Suprapubic skin (tissue), 3 donors: ENCODE measurements around the gene UGT2A2.

Source experiments
- CTCF ChIP-seq, 2 donors: fragments of 200-600 bp in 1 of 2; fragments of 450-650 bp in 1 of 2; sonication (generic) in 1 of 2; IDR thresholded peaks; one replicate each; pipeline ENCODE4 v1.5.1; 2016 to 2019; ENCODE audit warnings: antibody characterized with exemption in 2 of 2, mild to moderate bottlenecking in 1 of 2, moderate library complexity in 1 of 2
- POLR2A ChIP-seq, 2 donors: fragments of 450-650 bp; IDR thresholded peaks; one replicate each; pipeline ENCODE4 v1.6.1; 2017; ENCODE audit warnings: antibody characterized with exemption in 2 of 2, mild to moderate bottlenecking in 2 of 2, moderate library complexity in 2 of 2

DNA sequence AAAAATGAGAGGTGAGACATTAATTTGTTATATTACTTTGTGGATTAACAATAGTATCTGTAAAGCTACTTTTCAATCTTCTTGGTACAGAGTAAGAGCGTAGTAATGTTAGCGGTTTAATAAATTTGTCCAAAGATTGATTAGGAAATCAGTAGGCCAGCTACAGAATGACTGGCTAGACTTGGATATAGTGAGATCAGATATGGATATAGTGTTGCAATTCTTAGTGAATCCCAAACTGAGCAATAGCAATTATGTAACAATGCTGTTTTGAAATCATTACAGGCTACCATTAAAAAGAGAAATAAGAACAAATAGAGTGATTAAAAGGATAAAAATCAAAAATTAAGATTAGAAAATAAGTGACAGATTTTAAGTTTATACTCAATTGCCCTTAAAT is 847 bp upstream of the UGT2A2 start:
- TF ChIP-seq CTCF (IDR thresholded peaks at IDR 0.05) (no peak), POLR2A (IDR thresholded peaks at IDR 0.05) (no peak)
